Mucosa of stomach (tissue), 1 donor: Measurements from ENCODE around the gene TRIM39.
"Not testable (repeated sequence)": the region's sequence is repeated elsewhere in the genome, so short reads cannot be mapped to it uniquely, and the experiment has no call there.

Experiments used
- H3K27me3 ChIP-seq: one replicate; pipeline ENCODE4 v1.7.0; 2013; ENCODE audit warnings: mild to moderate bottlenecking, low read length; ENCODE audit not compliant: control insufficient read depth, insufficient read depth
- H3K36me3 ChIP-seq: one replicate; pipeline ENCODE4 v1.7.0; 2013; ENCODE audit warnings: low read length; ENCODE audit not compliant: control insufficient read depth, insufficient read depth
- H3K4me1 ChIP-seq: one replicate; pipeline ENCODE4 v1.7.0; 2013; ENCODE audit warnings: mild to moderate bottlenecking, low read length; ENCODE audit not compliant: control insufficient read depth, insufficient read depth
- H3K4me3 ChIP-seq: one replicate; pipeline ENCODE4 v1.7.0; 2013; ENCODE audit warnings: low read length
- H3K9ac ChIP-seq: one replicate; pipeline ENCODE4 v1.7.0; 2013; ENCODE audit warnings: mild to moderate bottlenecking, low read length, moderate library complexity
- H3K9me3 ChIP-seq: one replicate; pipeline ENCODE4 v1.7.0; 2013; ENCODE audit warnings: mild to moderate bottlenecking, low read length, moderate library complexity; ENCODE audit not compliant: control insufficient read depth
- donor health status: Pancreatic carcinoma.

The TRIM39 gene

GRCh38 chr6:30326526-30327231, at the start of gene TRIM39:
TSS of gene TRIM39 (plus strand) at chr6:30326927. CDS start at chr6:30329318, 2,391 bp downstream.
- no peaks in the 10 kb centered on the region for H3K36me3 ChIP-seq
- peak within 1 kb of the TSS; percentile 88 for H3K9ac ChIP-seq
- H3K9me3 ChIP-seq = no peaks in the 10 kb centered on the region
- H3K27me3 ChIP-seq = no peaks in the 10 kb centered on the region
- peaks cover 18% of the 10 kb centered on the region for H3K4me1 ChIP-seq
- peak within 1 kb of the TSS; percentile 95 for H3K4me3 ChIP-seq

- H3K4me1 ChIP-seq, H3K9ac ChIP-seq, H3K36me3 ChIP-seq, H3K4me3 ChIP-seq, H3K27me3 ChIP-seq: not testable (repeated sequence)
- peaks cover 19% of the 10 kb centered on the region for H3K9me3 ChIP-seq
These were observed 45.7 kb upstream of the TRIM39 start for GRCh38 chr6:30280988-30281387.

GRCh38 chr6:30282522-30282921, 44.2 kb upstream of the TRIM39 start:
- Histone ChIP-seq H3K27me3 (no peaks in the 10 kb centered on the region), H3K9me3 (peaks cover 19% of the 10 kb centered on the region), H3K36me3 (no peaks in the 10 kb centered on the region), H3K4me1 (no peaks in the 10 kb centered on the region), H3K9ac (no peak overlapping the region), H3K4me3 (no peak overlapping the region)

GRCh38 chr6:30283761-30284160, 43.0 kb upstream of the TRIM39 start:
- Histone ChIP-seq H3K9me3 (peaks cover 19% of the 10 kb centered on the region), H3K4me1 (no peaks in the 10 kb centered on the region), H3K4me3 (no peak overlapping the region), H3K27me3 (no peaks in the 10 kb centered on the region), H3K9ac (no peak overlapping the region), H3K36me3 (no peaks in the 10 kb centered on the region)

GRCh38 chr6:30287139-30287538, 39.6 kb upstream of the TRIM39 start:
- Histone ChIP-seq H3K36me3 (peaks cover 4% of the 10 kb centered on the region), H3K4me1 (no peaks in the 10 kb centered on the region), H3K4me3 (no peak overlapping the region), H3K9me3 (peaks cover 15% of the 10 kb centered on the region), H3K9ac (no peak overlapping the region), H3K27me3 (no peaks in the 10 kb centered on the region)

- H3K36me3 ChIP-seq = no peaks in the 10 kb centered on the region
- H3K4me1 ChIP-seq = no peaks in the 10 kb centered on the region
- H3K9ac ChIP-seq = no peak overlapping the region
- H3K27me3 ChIP-seq = no peaks in the 10 kb centered on the region
- H3K9me3 ChIP-seq = no peaks in the 10 kb centered on the region
- H3K4me3 ChIP-seq = no peak overlapping the region
These were observed 30.9 kb upstream of the TRIM39 start for GRCh38 chr6:30295837-30296236.

GRCh38 chr6:30304002-30304401, 22.7 kb upstream of the TRIM39 start:
- H3K9ac ChIP-seq = no peak overlapping the region
- no peak overlapping the region for H3K4me3 ChIP-seq
- no peaks in the 10 kb centered on the region for H3K36me3 ChIP-seq
- H3K4me1 ChIP-seq = no peaks in the 10 kb centered on the region
- no peaks in the 10 kb centered on the region for H3K27me3 ChIP-seq
- H3K9me3 ChIP-seq = no peaks in the 10 kb centered on the region

GRCh38 chr6:30311101-30311500, 15.6 kb upstream of the TRIM39 start:
- no peaks in the 10 kb centered on the region for H3K9me3 ChIP-seq
- H3K36me3 ChIP-seq = no peaks in the 10 kb centered on the region
- no peak overlapping the region for H3K4me3 ChIP-seq
- no peak overlapping the region for H3K9ac ChIP-seq
- no peaks in the 10 kb centered on the region for H3K4me1 ChIP-seq
- H3K27me3 ChIP-seq = no peaks in the 10 kb centered on the region

GRCh38 chr6:30311671-30312070, 15.1 kb upstream of the TRIM39 start:
- Histone ChIP-seq H3K9me3 (no peaks in the 10 kb centered on the region), H3K4me3 (no peak overlapping the region), H3K9ac (no peak overlapping the region), H3K36me3 (no peaks in the 10 kb centered on the region), H3K27me3 (no peaks in the 10 kb centered on the region), H3K4me1 (no peaks in the 10 kb centered on the region)

GRCh38 chr6:30312266-30312665, 14.5 kb upstream of the TRIM39 start:
- Histone ChIP-seq H3K4me1 (no peaks in the 10 kb centered on the region), H3K9me3 (no peaks in the 10 kb centered on the region), H3K36me3 (no peaks in the 10 kb centered on the region), H3K27me3 (no peaks in the 10 kb centered on the region), H3K4me3 (no peak overlapping the region), H3K9ac (no peak overlapping the region)

- Histone ChIP-seq H3K4me3 (no peak overlapping the region), H3K9me3 (no peaks in the 10 kb centered on the region), H3K27me3 (no peaks in the 10 kb centered on the region), H3K9ac (no peak overlapping the region), H3K36me3 (no peaks in the 10 kb centered on the region), H3K4me1 (no peaks in the 10 kb centered on the region)
These were observed 13.9 kb upstream of the TRIM39 start for GRCh38 chr6:30312676-30313321.

GRCh38 chr6:30315156-30315555, 11.6 kb upstream of the TRIM39 start:
- Histone ChIP-seq H3K27me3 (no peaks in the 10 kb centered on the region), H3K4me3 (no peak overlapping the region), H3K9ac (no peak overlapping the region), H3K36me3 (no peaks in the 10 kb centered on the region), H3K4me1 (no peaks in the 10 kb centered on the region), H3K9me3 (no peaks in the 10 kb centered on the region)
